Measurements from ENCODE around the gene ACSS1.

ACSS1 gene

DNA sequence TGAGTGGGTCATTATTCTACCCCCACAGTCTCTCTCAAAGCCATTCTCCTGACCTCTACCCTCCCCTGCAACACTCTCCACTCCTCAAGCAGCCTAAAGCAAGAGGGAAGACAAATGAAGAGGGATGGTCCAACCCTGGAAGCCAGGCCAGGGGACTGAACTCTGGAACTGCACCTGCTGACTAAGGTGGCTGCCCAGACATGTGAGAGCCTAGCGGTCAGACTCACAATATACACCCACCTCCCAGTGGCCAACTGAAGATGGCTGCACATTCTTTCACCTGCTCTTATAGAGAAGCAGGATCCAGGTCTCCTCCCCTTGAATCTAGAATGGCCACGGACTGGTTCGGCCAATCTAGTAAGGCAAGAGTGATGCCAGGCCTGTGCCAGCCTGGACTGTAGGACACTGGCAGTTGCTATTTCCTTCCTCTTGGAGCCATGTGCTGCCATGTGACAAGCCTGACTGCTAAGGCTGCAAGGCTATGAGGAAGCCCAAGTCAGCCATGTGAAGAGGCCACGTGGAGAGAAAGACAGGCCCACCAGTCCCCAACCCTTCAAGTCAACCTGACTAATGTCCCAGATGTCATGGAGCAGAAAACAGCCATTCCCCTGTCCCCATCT lies 31.8 kb downstream of the ACSS1 start:
- DNase-seq: peak; percentile 6

DNA sequence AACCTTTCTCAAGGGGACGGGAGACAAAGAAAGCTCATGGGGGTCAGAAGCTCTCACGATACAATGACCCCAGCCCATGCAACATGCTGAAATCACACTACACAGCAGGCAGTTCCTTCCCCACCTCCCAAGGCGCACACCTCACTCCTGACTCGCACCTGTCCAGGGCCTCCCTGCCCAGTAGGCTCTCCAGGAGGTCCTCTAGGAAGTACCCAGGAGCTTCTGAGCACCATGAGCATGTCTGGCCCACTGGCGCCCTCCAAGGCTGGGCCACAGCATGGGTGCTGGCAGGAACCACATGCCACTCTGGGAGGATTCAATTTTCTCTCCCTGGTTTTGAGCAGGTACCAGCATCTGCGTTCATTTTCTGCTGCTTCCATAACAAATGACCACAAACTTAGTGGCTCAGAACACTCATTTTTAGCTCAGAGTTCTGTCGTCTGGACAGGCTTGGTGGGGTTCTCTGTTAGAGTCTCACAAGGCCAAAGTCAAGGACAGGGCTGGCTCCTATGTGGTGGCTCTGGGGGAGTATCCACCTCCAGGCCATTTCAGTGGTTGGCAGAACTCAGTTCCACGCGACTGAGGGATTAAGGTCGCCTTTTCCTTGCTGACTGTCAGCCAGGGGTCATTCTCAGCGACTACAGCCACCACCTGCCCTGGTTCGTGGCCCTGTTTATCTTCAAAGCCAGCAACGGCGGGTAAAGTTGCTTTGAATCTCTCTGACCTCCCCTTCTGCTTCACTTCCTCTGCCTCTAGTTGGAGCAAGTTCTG lies 32.7 kb downstream of the ACSS1 start:
- DNase-seq: no peak

DNA sequence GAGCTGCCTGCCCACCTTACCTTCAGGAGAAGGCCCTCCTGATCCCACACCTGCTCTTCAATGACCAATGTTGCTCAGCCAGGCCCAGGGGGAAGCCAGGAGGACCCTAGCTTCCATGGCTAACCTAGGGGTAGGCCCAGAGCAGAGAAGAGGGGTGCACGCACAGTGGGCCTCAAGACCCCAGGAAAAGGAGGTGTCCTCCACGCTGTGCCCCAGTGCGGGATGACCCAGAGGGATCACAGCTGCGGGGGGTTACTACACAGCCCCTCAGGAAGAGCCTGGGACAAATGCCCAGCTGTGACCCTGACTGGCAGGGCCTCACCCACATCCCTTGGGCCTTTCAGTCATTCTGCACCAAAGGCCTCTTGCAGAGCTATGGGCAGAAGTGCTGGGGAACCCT lies 33.8 kb downstream of the ACSS1 start:
- DNase-seq: no peak

DNA sequence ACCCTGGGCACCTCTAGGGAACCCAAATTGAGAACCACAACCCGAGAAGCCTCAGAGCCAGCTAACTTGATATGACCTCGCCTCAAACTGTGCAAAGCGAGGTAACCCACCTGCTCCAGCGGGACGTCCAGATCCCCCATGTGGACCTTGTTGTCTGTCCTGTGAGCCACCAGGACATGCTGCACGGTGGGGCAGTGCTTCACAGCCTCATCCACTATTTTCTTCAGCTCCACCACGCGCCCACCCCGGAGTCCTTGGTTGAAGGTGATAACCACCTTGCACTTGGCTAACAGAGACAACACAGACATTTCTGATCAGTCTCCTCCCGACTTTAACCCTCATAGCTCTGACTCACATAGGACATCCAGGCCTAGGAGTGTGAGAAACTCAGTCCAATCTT lies 34.6 kb downstream of the ACSS1 start:
- no peak for DNase-seq

DNA sequence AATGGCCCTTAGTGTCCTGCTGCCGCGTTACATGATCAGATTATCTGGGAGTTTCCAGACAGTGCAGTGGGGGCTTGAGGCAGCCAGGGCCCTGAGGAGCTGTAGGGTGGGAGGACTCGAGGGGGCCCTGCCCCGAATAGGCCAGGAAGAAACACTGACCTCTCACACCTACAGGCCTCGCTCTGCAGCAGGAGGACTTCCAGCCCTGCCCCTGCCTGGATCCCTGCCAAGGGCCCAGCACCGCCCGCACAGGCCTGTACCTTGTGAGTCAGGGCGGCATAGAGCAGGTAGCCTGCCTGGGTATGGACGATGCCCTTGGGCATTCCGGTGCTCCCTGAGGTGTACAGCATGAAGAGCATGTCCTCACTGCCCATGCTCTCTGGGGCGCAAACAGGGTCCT lies 35.3 kb downstream of the ACSS1 start:
- no peak for DNase-seq

DNA sequence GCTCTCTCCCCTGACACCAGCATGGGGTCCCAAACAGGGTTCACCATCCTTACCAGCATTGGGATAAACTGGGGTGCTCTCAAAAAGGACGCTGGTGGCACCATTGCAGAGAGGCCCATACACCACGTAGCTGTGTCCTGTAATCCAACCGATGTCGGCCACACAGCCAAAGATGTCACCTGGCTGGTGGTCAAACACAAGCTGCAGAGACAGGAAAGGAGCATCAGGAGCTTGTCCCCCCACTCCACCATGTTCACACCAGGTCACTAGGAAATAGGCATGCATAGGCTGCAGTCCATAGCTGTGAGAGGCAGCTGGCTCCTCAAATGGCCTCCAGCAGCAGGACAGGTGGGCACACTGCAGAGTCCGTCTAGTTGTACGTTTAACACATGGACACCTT lies 36.6 kb downstream of the ACSS1 start:
- no peak for DNase-seq

DNA sequence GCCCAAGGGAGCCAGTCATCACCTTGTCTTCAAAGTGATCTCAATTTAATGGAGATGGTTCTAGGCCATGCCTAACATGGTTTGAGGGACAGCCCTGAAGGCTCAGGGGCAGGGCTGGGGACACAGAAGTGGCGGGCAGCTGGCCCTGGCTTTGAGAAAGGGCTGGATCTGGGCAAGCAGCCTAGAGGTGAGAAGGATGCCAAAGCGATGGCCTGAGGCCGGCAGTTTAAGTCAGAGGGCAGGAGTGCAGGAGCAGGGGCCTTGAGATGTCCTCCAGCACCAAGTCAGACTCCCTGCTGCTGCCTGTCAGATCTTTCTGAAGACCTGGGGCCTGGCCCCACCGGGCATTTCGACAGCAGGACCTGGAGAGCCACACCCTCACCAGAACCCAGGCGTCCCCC lies 37.0 kb downstream of the ACSS1 start:
- DNase-seq: no peak

DNA sequence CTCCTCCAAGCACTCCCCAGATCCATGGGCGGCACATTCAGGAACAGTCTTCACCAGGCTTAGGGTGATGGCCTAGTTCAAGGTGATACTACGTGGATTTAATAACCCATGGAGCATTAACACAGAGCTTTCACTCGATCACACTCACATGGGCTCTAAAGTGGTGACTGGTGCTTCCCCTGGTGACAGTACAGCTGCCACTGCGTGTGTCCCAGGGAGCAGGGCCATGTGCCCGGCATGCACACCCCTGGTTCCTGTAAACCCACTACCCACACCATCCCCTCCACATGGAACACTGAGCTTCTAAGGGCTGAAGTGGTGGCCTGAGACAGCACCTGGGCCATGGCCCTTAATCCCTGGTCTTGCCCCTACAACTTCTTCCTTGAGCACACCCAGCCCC lies 37.6 kb downstream of the ACSS1 start:
- DNase-seq: no peak

DNA sequence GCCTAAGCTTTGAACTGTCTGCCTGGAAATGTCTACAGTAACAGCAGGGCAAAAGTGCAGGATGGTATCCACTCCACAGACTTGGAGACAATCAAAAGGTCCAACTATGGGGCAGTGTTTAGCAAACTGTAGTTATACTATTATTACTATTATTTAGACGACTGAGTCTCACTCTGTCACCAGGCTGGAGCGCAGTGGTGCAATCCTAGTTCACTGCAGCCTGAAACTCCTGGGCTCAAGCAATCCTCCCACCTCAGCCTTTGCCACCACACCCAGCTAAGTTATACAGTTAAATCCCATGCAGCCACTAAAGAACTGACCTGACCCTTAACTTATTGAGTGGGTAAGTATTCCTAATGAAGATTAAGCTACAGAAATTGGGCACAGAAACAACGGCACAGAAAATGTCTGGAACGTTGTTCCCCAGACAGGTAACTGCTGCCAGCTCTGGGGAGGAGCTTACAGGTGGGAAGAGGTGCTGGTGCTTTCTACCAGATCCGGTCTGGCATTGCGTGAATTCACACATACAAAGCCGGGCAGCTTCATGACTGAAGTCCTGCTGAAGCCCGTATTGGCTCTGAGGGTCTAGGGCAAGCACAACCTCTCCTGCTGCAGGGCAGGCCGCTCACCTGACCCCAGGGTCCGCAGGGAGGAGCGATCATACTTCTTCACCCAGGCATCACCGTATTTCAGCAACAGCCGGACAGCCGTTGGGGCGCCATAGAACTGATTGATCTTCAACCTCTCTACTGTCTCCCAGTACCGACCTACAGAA lies 38.4 kb downstream of the ACSS1 start:
- no peak for DNase-seq

DNA sequence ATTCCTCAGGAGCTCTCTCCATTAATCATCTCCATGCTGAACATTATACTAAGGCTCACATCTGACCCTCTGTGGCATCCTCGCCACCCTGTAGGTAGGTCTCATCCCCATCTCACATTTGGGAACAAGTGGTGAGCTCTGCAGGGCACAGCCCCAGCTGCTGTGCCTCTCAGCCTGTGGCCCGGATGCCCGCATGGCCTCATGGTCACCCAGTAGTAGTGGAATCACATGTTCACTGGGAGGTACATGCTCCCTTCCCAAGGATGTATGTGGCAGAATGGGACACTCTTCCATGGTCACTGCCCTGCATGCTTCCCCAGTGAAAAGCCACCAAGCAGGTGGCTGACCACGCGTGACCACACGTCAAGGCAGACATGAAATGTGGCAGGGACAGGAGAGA lies 39.1 kb downstream of the ACSS1 start:
- no peak for DNase-seq

DNA sequence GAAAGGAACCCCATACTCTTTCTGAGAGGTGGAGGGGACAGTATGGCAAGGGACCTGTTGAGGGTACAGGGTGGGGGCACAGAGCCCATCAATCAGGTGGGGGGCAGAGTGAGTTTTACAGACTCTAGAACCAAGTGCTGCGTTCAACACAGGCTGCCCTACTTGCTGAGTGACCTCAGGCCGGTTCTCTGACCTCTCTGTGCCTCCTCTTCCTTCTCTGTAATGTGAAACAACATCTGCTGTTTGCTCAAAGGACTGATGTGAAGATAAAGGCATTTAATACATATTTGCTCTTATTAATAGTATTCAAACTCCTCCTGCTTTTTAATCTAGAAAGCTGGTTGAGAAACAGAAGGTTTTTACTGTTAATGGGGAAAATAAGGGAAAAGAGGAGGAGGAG lies 39.5 kb downstream of the ACSS1 start:
- DNase-seq: no peak

DNA sequence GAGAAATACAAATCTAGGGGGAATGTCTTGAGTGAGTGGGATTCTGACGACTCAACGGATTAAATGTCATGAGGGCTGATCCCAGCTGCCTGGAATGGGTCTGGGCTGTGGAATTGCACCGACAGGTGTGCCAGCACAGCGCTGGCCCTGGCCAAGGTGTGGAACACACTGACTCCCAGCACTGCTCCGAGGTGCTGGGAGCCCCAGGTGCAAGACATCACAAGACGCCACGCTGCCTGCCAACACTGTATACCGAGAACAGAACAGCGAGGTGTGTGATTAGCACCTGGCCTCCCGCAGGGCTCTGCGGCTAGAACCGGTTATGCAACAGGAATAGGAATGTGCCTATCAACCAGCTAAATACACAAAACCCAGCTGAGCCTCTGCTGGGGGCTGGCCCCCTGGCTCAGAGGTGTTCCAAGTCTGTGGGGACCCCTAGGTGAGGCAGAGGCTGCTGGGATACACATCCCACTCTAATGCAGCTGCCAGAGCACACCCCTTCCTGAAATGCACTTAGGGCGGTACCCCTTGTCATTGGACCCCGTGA lies 40.6 kb downstream of the ACSS1 start:
- no peak for DNase-seq

DNA sequence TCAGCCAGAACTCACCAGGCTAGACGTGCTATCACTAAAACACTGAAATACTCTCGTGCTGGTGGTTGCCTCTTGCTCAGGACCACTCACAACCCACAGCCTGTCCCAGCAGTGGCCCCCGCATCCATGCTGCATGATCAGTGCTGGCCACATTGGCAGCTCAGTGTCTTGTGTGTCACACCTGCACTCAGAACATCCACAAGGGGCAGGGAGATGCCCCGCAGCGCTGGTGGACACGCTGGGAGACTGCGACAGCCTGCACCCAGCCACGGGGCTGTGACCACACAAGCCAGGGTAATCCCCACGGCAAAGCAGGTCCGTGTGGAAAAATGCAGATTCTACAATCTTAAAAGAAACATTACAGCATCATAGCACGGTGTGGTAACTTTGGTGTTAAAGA lies 41.5 kb downstream of the ACSS1 start:
- no peak for DNase-seq

DNA sequence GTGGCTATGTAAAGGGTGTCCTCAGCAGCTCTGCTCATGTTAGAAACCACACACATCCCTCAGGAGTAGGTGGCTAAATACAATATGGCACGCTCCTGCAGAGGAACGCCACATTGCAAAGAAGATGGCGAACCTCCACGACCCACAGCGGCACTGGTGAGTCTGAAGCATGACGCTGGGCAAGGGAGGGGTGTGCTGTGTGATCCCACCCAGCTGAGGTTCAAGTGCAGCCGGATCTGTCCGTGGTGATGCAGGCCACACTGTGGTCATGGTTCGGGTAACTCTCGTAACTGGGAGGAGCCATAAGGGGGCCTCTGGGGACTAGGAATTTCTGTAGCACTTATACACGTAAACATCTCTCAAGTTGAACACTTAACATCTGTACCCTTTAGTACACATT lies 42.0 kb downstream of the ACSS1 start:
- DNase-seq: no peak

DNA sequence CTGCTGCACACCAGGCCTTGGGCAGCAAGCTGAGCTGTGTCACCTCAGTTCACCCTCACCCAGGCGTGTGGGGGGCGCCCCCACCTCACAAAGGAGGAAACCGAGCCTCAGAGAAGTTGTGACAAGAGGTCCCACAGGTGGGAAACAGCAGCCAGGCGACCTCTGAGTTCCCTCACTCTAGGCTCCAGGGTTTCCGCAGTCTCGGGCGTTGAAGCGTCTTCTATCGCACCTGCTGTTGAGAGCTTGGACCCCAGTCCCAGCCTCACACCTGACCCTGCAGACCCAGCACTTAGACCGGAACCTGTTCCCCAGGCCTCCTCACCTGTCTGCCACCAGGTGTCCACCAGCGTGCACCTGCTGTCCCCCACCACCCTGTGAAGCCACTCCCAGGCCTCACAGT lies 43.1 kb downstream of the ACSS1 start:
- DNase-seq: no peak

DNA sequence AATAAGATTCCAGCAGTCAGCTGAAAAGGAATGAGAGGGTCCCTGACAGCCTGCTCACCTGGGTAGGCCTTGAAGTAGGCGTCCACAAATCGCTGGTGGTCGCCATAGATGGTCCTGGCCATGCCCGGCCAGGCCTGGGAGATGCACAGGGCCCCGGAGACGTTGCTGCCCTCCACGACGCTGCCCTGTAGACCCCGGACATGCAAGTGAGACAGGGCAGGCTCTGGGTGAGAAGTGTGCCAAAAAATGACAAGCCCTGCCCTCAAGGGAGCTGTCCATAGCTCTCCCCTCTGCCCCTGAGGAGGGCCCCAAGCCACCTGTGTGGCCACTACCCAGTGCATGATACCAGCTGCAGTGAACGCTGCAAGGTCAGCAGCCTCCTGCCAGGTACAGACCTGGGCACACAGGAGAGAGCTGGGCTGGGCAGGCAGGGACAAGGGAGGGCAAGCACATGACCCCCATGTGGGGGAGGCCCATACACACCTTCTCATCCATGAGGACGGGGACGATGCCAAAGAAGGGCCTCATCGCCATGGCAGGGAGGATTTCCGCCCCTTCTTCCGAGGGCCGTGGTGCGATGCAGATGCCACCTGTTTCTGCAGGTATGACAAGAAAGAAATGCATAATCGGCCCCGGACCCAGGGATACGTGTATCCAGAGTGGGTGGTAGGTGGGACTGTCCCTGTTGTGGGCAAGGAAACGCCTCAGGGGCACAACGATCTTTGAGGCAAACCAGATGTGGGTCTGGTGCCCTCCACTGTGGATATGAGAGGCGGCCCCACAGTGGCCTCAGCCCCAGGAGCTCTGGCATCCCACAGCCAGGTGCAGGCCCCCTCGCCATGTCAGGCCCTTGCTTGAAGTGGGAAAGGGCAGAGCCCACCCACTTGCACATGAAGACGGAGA lies 44.2 kb downstream of the ACSS1 start:
- no peak for DNase-seq

DNA sequence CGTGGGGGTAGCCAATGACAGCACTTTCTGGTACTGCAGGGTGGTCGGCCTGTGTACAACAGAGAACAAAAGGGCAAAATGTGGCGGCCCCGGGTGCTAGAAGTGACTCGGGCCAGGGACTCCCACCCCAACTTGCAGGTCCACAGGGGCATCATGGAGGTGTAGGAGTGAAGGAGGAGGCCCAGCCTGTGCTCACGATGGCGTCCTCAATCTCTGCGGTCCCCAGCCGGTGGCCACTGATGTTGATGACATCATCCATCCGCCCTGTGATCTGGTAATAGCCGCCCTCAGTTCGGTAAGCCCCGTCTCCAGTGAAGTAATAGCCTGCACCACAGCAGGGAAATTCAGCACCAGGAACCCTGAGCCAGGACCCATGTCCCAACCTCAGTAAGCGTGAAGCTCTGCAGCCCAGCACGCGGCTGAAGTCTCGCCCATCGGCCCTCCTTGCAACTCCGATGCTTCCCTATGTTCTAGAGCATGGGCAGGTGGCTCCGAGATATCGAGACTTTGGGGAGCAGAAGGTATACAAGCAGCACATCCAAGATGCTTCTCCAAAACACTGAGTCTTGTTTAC lies 45.2 kb downstream of the ACSS1 start:
- DNase-seq: no peak

DNA sequence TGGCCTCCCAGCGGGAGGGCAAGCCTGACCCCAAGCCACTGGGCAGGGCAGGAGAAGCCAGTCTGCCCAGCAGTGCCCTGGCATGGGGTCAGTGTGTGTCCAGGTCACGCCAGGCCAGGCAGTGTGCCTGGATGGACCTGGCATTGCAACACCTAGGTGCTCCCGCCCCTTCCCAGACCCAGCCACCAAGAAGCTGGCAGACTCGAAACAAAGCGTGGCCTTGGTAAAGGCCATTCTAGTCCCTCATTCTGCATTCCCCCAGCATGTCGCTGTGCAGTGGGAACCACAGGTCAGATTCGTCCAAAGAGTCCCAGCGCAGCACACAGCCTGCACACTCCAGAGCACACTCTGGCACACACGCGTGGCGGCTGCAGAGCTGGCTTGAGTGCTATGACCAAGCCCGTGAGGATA lies 46.1 kb downstream of the ACSS1 start:
- DNase-seq: no peak

DNA sequence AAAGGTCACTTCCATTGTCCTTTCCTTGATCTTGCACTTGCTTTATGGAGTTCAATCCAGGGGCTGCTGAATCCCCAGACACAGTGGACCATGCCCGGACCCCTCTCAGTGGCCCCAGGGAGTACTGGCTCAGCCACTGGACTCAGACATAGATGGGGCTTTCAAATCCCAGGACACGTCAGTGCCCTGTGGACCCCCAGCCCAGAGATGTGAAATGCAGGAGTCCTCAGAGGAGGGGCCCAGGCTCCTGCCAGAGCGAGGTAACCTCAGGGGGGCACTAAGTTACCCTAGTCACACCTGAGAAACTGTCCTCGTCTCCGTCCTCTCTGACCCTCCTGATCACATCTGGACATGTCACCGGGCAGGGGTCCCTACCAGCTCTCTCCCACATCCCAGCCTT lies 46.7 kb downstream of the ACSS1 start:
- DNase-seq: no peak

DNA sequence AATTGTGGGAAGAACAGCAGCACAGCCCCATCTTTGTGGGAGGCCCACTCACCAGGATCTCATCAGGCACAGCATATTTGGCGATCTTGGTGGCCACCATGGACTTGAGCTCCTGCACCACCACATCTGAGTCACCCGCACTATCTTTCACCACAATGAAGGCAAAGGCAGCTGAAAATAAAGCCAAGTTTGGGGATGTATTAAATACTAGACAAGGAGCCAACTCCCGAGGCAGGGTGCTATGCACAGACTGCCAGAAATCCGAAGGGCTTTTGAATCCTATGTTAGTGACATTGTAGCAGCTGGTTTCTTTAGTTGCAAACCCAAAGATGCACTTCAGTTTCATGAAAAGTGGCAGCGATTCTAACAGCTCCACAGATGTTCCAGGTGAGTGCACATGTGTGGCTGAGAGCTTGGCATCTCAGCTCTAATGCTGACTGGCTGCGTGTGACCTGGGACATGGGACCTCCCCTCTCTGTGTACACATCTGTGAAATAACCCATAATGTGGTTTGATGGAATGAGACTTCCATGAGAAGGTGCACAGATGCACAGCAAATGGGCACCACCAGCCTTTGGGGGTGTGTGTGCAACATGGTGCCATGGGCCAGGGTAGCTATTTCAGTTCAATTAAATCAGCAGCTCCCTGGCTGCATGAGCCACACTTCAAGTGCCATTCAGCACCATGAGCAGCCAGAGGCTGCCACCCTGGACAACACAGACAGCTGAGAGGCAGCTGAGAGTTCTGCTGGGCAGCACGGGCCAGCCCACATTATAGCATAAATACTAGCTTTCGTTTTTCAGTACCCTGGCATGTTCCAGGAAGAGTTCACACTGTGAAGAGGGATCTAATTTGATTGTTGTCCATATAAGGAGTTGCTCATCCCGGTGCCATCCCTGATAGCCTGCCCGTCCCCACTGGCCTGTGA lies 48.5 kb downstream of the ACSS1 start:
- DNase-seq: no peak

Data from suppressor macrophage treated with lipopolysaccharide for 4 hours (primary cell).